Right lobe of liver (tissue), 4 donors: Measurements from ENCODE around the gene HCN2.

Source experiments
- POLR2A ChIP-seq: fragments of 450-650 bp; IDR thresholded peaks from one replicate; pipeline ENCODE4 v1.6.1; 2017; ENCODE audit warnings: antibody characterized with exemption, mild to moderate bottlenecking
- TF ChIP-seq, protein P1 (sequence below), 4 donors: fragments of 200-600 bp in 3 of 4; fragments of 450-650 bp in 1 of 4; IDR thresholded peaks; one replicate each; pipeline versions ENCODE4 v1.5.1 to v1.8.0; 2016 to 2022; ENCODE audit warnings: antibody characterized with exemption in 4 of 4, mild to moderate bottlenecking in 2 of 4
- donor health status: DM: no; HTN: no; CAD: no.
- donor health status: DM: no; HTN: no; CAD: no.
- donor health status: DM: no; HTN: yes; CAD: no.

DNA sequence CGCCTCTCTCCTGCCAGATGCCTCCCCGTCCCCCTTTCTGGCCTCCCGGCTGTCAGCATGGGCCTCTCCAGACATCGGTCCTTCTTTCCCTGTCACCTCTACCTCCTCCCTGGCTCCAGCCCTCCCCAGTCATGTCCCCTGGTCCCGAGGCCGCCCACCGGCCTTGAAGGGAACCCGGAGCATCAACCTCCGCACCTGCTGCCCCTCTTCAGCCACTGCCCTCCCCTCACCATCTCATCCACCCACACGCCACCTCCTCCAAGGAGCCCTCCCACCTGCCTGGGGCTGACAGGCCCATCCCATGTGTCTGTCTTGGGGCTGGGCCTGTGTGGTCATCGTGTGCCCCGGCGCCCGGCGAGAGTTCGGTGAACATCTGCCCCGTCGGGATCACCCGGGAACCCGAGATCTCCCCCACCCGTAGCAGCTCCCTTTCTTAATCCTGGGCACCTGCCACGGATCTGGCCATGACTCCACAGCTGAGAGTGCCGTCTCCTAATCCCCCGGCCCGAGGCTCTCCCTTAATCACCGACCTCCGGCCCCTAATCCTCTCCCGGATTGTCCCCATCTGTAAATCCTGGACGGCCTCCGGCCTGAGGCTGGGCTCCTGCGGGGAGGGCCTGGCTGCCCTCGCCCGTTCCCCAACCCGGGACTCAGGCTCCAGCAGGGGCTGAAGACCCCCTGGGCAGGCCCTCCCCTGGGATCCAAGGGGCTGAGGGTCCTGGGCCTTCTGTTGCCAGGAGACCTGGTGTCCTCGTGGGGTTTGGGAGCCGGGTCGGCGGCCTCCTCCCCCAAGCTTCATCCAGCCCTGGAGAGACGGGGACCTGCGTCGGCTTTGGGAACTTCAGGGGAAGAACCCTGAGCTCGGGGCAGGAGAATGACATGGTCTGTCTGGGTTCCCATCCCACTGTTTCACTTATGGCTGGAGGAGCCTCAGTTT, 5.9 kb downstream of the HCN2 start:
- TF ChIP-seq POLR2A, result no peak
- TF ChIP-seq, protein P1, sequence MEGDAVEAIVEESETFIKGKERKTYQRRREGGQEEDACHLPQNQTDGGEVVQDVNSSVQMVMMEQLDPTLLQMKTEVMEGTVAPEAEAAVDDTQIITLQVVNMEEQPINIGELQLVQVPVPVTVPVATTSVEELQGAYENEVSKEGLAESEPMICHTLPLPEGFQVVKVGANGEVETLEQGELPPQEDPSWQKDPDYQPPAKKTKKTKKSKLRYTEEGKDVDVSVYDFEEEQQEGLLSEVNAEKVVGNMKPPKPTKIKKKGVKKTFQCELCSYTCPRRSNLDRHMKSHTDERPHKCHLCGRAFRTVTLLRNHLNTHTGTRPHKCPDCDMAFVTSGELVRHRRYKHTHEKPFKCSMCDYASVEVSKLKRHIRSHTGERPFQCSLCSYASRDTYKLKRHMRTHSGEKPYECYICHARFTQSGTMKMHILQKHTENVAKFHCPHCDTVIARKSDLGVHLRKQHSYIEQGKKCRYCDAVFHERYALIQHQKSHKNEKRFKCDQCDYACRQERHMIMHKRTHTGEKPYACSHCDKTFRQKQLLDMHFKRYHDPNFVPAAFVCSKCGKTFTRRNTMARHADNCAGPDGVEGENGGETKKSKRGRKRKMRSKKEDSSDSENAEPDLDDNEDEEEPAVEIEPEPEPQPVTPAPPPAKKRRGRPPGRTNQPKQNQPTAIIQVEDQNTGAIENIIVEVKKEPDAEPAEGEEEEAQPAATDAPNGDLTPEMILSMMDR (IDR thresholded peaks at IDR 0.05), result no peak
